PC-9 (cell line): Measurements from ENCODE around the gene MLH1. TPM values are rescaled to one million over a fixed set of nuclear protein-coding genes. Genes with fewer than 3 reads are reported as not detected.

ENCODE experiments used
- BruUV-seq: library from RNA; stranded (reverse); fragments of 400-500 nt; replicated peaks from 2 replicates; lab custom pipeline; 2021; lab: Mats Ljungman, UMichigan
- CTCF ChIA-PET: fragments of 300-600 bp; sonication (Branson Sonifier 250); formaldehyde crosslinking; loops from one replicate; lab custom pipeline; 2022; ENCODE audit warnings: antibody characterized with exemption; lab: Charles Lee
- POLR2A ChIA-PET: fragments of 300-600 bp; sonication (Branson Sonifier 250); formaldehyde crosslinking; loops from one replicate; lab custom pipeline; 2022; ENCODE audit warnings: antibody characterized with exemption; ENCODE audit not compliant: unreplicated experiment; lab: Charles Lee
- DNase-seq, 2 experiments: peaks; one replicate each; pipeline versions ENCODE4 v3.0.0 to v3.0.0-alpha.2; 2015 to 2022; ENCODE audit warnings: mixed read lengths in 1 of 2
- H2AFZ ChIP-seq: fragments of 200-600 bp; sonication (generic); 2 replicates; pipeline ENCODE4 v1.8.1; 2017; ENCODE audit warnings: antibody characterized with exemption
- H3F3A ChIP-seq: fragments of 200-600 bp; sonication (generic); 2 replicates; pipeline ENCODE4 v1.8.1; 2017; ENCODE audit warnings: antibody characterized with exemption, mild to moderate bottlenecking, low read depth; ENCODE audit not compliant: insufficient read depth
- H3K27ac ChIP-seq: fragments of 200-600 bp; sonication (generic); 2 replicates; pipeline ENCODE4 v1.6.1; 2016; ENCODE audit warnings: mixed run types
- H3K27me3 ChIP-seq: fragments of 200-600 bp; sonication (generic); 2 replicates; pipeline ENCODE4 v1.6.1; 2016; ENCODE audit warnings: low read depth, mixed run types; ENCODE audit not compliant: insufficient read depth
- H3K36me3 ChIP-seq: fragments of 200-600 bp; sonication (generic); 2 replicates; pipeline ENCODE4 v1.6.1; 2016; ENCODE audit warnings: low read depth, mixed run types
- H3K4me1 ChIP-seq: fragments of 200-600 bp; sonication (generic); replicated peaks from 2 replicates; pipeline ENCODE4 v1.6.1; 2016; ENCODE audit warnings: mixed run types; ENCODE audit not compliant: insufficient read depth
- H3K4me2 ChIP-seq: fragments of 200-600 bp; sonication (generic); 2 replicates; pipeline ENCODE4 v1.6.1; 2017; ENCODE audit warnings: mixed run types
- H3K4me3 ChIP-seq: fragments of 200-600 bp; sonication (generic); 2 replicates; pipeline ENCODE4 v1.6.1; 2016; ENCODE audit warnings: mixed run types
- H3K79me2 ChIP-seq: fragments of 200-600 bp; sonication (generic); 2 replicates; pipeline ENCODE4 v1.6.1; 2017; ENCODE audit warnings: low read depth, mixed run types
- H3K9me2 ChIP-seq: fragments of 200-600 bp; sonication (generic); 2 replicates; pipeline ENCODE4 v1.8.1; 2017; ENCODE audit warnings: mild to moderate bottlenecking; ENCODE audit not compliant: insufficient read depth
- H3K9me3 ChIP-seq: fragments of 200-600 bp; sonication (generic); 2 replicates; pipeline ENCODE4 v1.8.1; 2016; ENCODE audit warnings: low read depth; ENCODE audit not compliant: insufficient read depth
- H4K20me1 ChIP-seq: fragments of 200-600 bp; sonication (generic); 2 replicates; pipeline ENCODE4 v1.8.1; 2017; ENCODE audit not compliant: insufficient read depth
- CTCF ChIP-seq: fragments of 200-600 bp; sonication (generic); conservative IDR thresholded peaks from 2 replicates; pipeline ENCODE4 v1.6.1; 2017; ENCODE audit warnings: mixed run types, antibody characterized with exemption, mild to moderate bottlenecking, moderate library complexity
- EZH2 ChIP-seq: fragments of 200-600 bp; sonication (generic); IDR thresholded peaks from 2 replicates; pipeline ENCODE4 v1.8.0; 2017; ENCODE audit warnings: antibody characterized with exemption, low read depth
- intact Hi-C: fragments of 100-400 bp; cut with micrococcal nuclease; formaldehyde crosslinking; loops from one replicate; pipeline ENCODE4 v1.10.0; 2022; ENCODE audit not compliant: unreplicated experiment
- total RNA-seq: library from RNA; stranded (reverse); gene quantifications from 2 replicates; pipeline ENCODE4 v1.2.3, GENCODE V29; 2021

The MLH1 gene
- total RNA-seq, 1 experiment from 2014 or later, result 30.9 TPM

- Histone ChIP-seq H3K27me3 (no peaks in the 10 kb centered on the region), H3K4me3 (no peak overlapping the region), H3F3A (no peaks in the 10 kb centered on the region), H3K9me2 (no peaks in the 10 kb centered on the region), H3K9me3 (no peaks in the 10 kb centered on the region), H3K4me1 (no peaks in the 10 kb centered on the region), H2AFZ (no peak overlapping the region), H3K4me2 (no peak overlapping the region), H3K36me3 (peaks cover 16% of the 10 kb centered on the region), H3K79me2 (no peaks in the 10 kb centered on the region), H3K27ac (no peak overlapping the region), H4K20me1 (no peaks in the 10 kb centered on the region)
- TF ChIP-seq EZH2 (no peak), CTCF (no peak)
- intact Hi-C loops, result no loop called here
- BruUV-seq, result no TSS peak
- ChIA-PET CTCF (no interaction called here), POLR2A (no interaction called here)
- DNase-seq, result no peak
Observed at GRCh38 chr3:37014620-37015019, 21.3 kb downstream of the MLH1 start.

GRCh38 chr3:37015642-37016041 lies 22.3 kb downstream of the MLH1 start:
- no peak for DNase-seq
- Histone ChIP-seq H2AFZ (no peak overlapping the region), H4K20me1 (no peaks in the 10 kb centered on the region), H3K4me3 (no peak overlapping the region), H3K4me2 (no peak overlapping the region), H3K9me3 (no peaks in the 10 kb centered on the region), H3K79me2 (no peaks in the 10 kb centered on the region), H3K36me3 (peaks cover 16% of the 10 kb centered on the region), H3F3A (no peaks in the 10 kb centered on the region), H3K4me1 (no peaks in the 10 kb centered on the region), H3K27me3 (no peaks in the 10 kb centered on the region), H3K27ac (no peak overlapping the region), H3K9me2 (no peaks in the 10 kb centered on the region)
- no TSS peak for BruUV-seq
- intact Hi-C loops, result no loop called here
- ChIA-PET POLR2A (no interaction called here), CTCF (no interaction called here)
- TF ChIP-seq CTCF (no peak), EZH2 (no peak)

- BruUV-seq, result no TSS peak
- Histone ChIP-seq H3K27ac (no peak overlapping the region), H3F3A (no peaks in the 10 kb centered on the region), H2AFZ (no peak overlapping the region), H3K27me3 (no peaks in the 10 kb centered on the region), H3K9me2 (no peaks in the 10 kb centered on the region), H3K4me1 (no peaks in the 10 kb centered on the region), H3K4me2 (no peak overlapping the region), H3K4me3 (no peak overlapping the region), H4K20me1 (no peaks in the 10 kb centered on the region), H3K9me3 (no peaks in the 10 kb centered on the region), H3K79me2 (no peaks in the 10 kb centered on the region), H3K36me3 (peaks cover 14% of the 10 kb centered on the region)
- ChIA-PET POLR2A (no interaction called here), CTCF (no interaction called here)
- intact Hi-C loops, result no loop called here
- TF ChIP-seq CTCF, result no peak
- TF ChIP-seq EZH2, result no peak
- DNase-seq, result no peak
Observed at GRCh38 chr3:37016903-37017302, 23.6 kb downstream of the MLH1 start.
